ENCODE measurements around the gene CDCA3. TPM values are rescaled to one million over a fixed set of nuclear protein-coding genes. Genes with fewer than 3 reads are reported as not detected.

Gene CDCA3
- total RNA-seq, 1 donor from 2014 or later = 3.2 TPM

GRCh38 chr12:6820166-6820565 is 30.9 kb downstream of the CDCA3 start:
- H3K4me1 Mint-ChIP-seq (ENCODE audit: low read depth, unreplicated experiment) = peaks cover 24% of the 10 kb centered on the region
- H3K4me3 Mint-ChIP-seq (ENCODE audit: unreplicated experiment) = no peak overlapping the region
- H3K27me3 ChIP-seq (ENCODE audit: insufficient read depth, low read length) = no peaks in the 10 kb centered on the region
- H3K9me3 ChIP-seq (ENCODE audit: insufficient read depth, low read depth, low read length) = no peaks in the 10 kb centered on the region
- H3K36me3 ChIP-seq (ENCODE audit: insufficient read depth, low read length) = no peaks in the 10 kb centered on the region
- H3K27me3 Mint-ChIP-seq (ENCODE audit: low read depth, unreplicated experiment) = peaks cover 8% of the 10 kb centered on the region
- FAIRE-seq (no peak), DNase-seq (ENCODE audit: low read depth) (no peak)
- H3K4me3 ChIP-seq (ENCODE audit: insufficient read depth, low read depth, low read length) = no peak overlapping the region
- no peak for TF ChIP-seq CTCF (IDR thresholded peaks at IDR 0.05; ENCODE audit: insufficient read depth, low read depth, low read length)
- no peak for TF ChIP-seq EZH2 (IDR thresholded peaks at IDR 0.05; ENCODE audit: insufficient read depth, low read length)
- peaks cover 12% of the 10 kb centered on the region for H3K4me1 ChIP-seq (ENCODE audit: insufficient read depth, low read length)
- H3K9me3 Mint-ChIP-seq (ENCODE audit: unreplicated experiment) = no peaks in the 10 kb centered on the region
- H3K4me2 ChIP-seq (ENCODE audit: low read length) = no peak overlapping the region
- H4K20me1 ChIP-seq (ENCODE audit: insufficient read depth, low read length) = no peaks in the 10 kb centered on the region
- no peak overlapping the region for H3K27ac Mint-ChIP-seq (ENCODE audit: unreplicated experiment)
- no peak overlapping the region for H3K9ac ChIP-seq (ENCODE audit: low read length)
- H3K27ac ChIP-seq (ENCODE audit: low read depth, low read length) = no peak overlapping the region
- no peaks in the 10 kb centered on the region for H3K79me2 ChIP-seq (ENCODE audit: insufficient read depth, low read length)
- peaks cover 4% of the 10 kb centered on the region for H3K36me3 Mint-ChIP-seq (ENCODE audit: low read depth, unreplicated experiment)
- no peak overlapping the region for H2AFZ ChIP-seq (ENCODE audit: low read depth, low read length)

GRCh38 chr12:6819106-6820030 is 31.7 kb downstream of the CDCA3 start:
- Histone ChIP-seq H3K27ac (ENCODE audit: low read depth, low read length) (no peak overlapping the region), H3K36me3 (ENCODE audit: insufficient read depth, low read length) (no peaks in the 10 kb centered on the region), H4K20me1 (ENCODE audit: insufficient read depth, low read length) (no peaks in the 10 kb centered on the region), H3K4me3 (ENCODE audit: insufficient read depth, low read depth, low read length) (no peak overlapping the region), H3K4me2 (ENCODE audit: low read length) (no peak overlapping the region), H2AFZ (ENCODE audit: low read depth, low read length) (no peak overlapping the region), H3K9me3 (ENCODE audit: insufficient read depth, low read depth, low read length) (no peaks in the 10 kb centered on the region), H3K27me3 (ENCODE audit: insufficient read depth, low read length) (no peaks in the 10 kb centered on the region), H3K79me2 (ENCODE audit: insufficient read depth, low read length) (no peaks in the 10 kb centered on the region), H3K4me1 (ENCODE audit: insufficient read depth, low read length) (peaks cover 9% of the 10 kb centered on the region), H3K9ac (ENCODE audit: low read length) (no peak overlapping the region)
- Mint-ChIP-seq H3K36me3 (ENCODE audit: low read depth, unreplicated experiment) (peaks cover 2% of the 10 kb centered on the region), H3K27ac (ENCODE audit: unreplicated experiment) (no peak overlapping the region), H3K4me3 (ENCODE audit: unreplicated experiment) (peak overlapping the region; percentile 11), H3K27me3 (ENCODE audit: low read depth, unreplicated experiment) (peaks cover 16% of the 10 kb centered on the region), H3K9me3 (ENCODE audit: unreplicated experiment) (no peaks in the 10 kb centered on the region), H3K4me1 (ENCODE audit: low read depth, unreplicated experiment) (peaks cover 19% of the 10 kb centered on the region)
- no peak for FAIRE-seq
- DNase-seq (ENCODE audit: low read depth) = no peak
- TF ChIP-seq EZH2 (IDR thresholded peaks at IDR 0.05; ENCODE audit: insufficient read depth, low read length) (no peak), CTCF (IDR thresholded peaks at IDR 0.05; ENCODE audit: insufficient read depth, low read depth, low read length) (no peak)

GRCh38 chr12:6818645-6819044 is 32.4 kb downstream of the CDCA3 start:
- TF ChIP-seq CTCF (IDR thresholded peaks at IDR 0.05; ENCODE audit: insufficient read depth, low read depth, low read length) = no peak
- TF ChIP-seq EZH2 (IDR thresholded peaks at IDR 0.05; ENCODE audit: insufficient read depth, low read length) = no peak
- peaks cover 19% of the 10 kb centered on the region for H3K4me1 Mint-ChIP-seq (ENCODE audit: low read depth, unreplicated experiment)
- H3K27ac Mint-ChIP-seq (ENCODE audit: unreplicated experiment) = no peak overlapping the region
- no peaks in the 10 kb centered on the region for H3K36me3 Mint-ChIP-seq (ENCODE audit: low read depth, unreplicated experiment)
- no peaks in the 10 kb centered on the region for H3K79me2 ChIP-seq (ENCODE audit: insufficient read depth, low read length)
- H3K9me3 ChIP-seq (ENCODE audit: insufficient read depth, low read depth, low read length) = no peaks in the 10 kb centered on the region
- peak overlapping the region; percentile 50 for H3K4me3 Mint-ChIP-seq (ENCODE audit: unreplicated experiment)
- no peak overlapping the region for H2AFZ ChIP-seq (ENCODE audit: low read depth, low read length)
- H3K27ac ChIP-seq (ENCODE audit: low read depth, low read length) = no peak overlapping the region
- H3K4me2 ChIP-seq (ENCODE audit: low read length) = no peak overlapping the region
- H4K20me1 ChIP-seq (ENCODE audit: insufficient read depth, low read length) = no peaks in the 10 kb centered on the region
- FAIRE-seq = no peak
- peaks cover 9% of the 10 kb centered on the region for H3K4me1 ChIP-seq (ENCODE audit: insufficient read depth, low read length)
- H3K36me3 ChIP-seq (ENCODE audit: insufficient read depth, low read length) = no peaks in the 10 kb centered on the region
- peaks cover 19% of the 10 kb centered on the region for H3K27me3 Mint-ChIP-seq (ENCODE audit: low read depth, unreplicated experiment)
- H3K9ac ChIP-seq (ENCODE audit: low read length) = no peak overlapping the region
- no peak for DNase-seq (ENCODE audit: low read depth)
- no peaks in the 10 kb centered on the region for H3K27me3 ChIP-seq (ENCODE audit: insufficient read depth, low read length)
- no peaks in the 10 kb centered on the region for H3K9me3 Mint-ChIP-seq (ENCODE audit: unreplicated experiment)
- no peak overlapping the region for H3K4me3 ChIP-seq (ENCODE audit: insufficient read depth, low read depth, low read length)

All from astrocyte (in vitro differentiated cells and primary cell).